ENCODE measurements around the gene CARD9.

Gene CARD9

GRCh38 chr9:136343121-136343883 is 30.2 kb downstream of the CARD9 start:
- in situ Hi-C loops (cut with HindIII; ENCODE audit: low pct_ligation_motif_present, low pct_unique_long_range_greater_than_20kb, low sequenced_read_pairs) = no loop called here
- no peak for DNase-seq

GRCh38 chr9:136342181-136343120 is 31.0 kb downstream of the CARD9 start:
- no peak for DNase-seq
- in situ Hi-C loops (cut with HindIII; ENCODE audit: low pct_ligation_motif_present, low pct_unique_long_range_greater_than_20kb, low sequenced_read_pairs) = no loop called here

GRCh38 chr9:136341769-136342168 is 31.7 kb downstream of the CARD9 start:
- in situ Hi-C loops (cut with HindIII; ENCODE audit: low pct_ligation_motif_present, low pct_unique_long_range_greater_than_20kb, low sequenced_read_pairs) = no loop called here
- no peak for DNase-seq

GRCh38 chr9:136341042-136341655 is 32.3 kb downstream of the CARD9 start:
- no peak for DNase-seq
- in situ Hi-C loops (cut with HindIII; ENCODE audit: low pct_ligation_motif_present, low pct_unique_long_range_greater_than_20kb, low sequenced_read_pairs) = no loop called here

GRCh38 chr9:136340356-136341041 is 33.0 kb downstream of the CARD9 start:
- in situ Hi-C loops (cut with HindIII; ENCODE audit: low pct_ligation_motif_present, low pct_unique_long_range_greater_than_20kb, low sequenced_read_pairs) = no loop called here
- DNase-seq = no peak

GRCh38 chr9:136339958-136340310 is 33.5 kb downstream of the CARD9 start:
- in situ Hi-C loops (cut with HindIII; ENCODE audit: low pct_ligation_motif_present, low pct_unique_long_range_greater_than_20kb, low sequenced_read_pairs) = no loop called here
- DNase-seq = no peak

- peak; percentile 55 for DNase-seq
- in situ Hi-C loops (cut with HindIII; ENCODE audit: low pct_ligation_motif_present, low pct_unique_long_range_greater_than_20kb, low sequenced_read_pairs) = no loop called here
Observed at GRCh38 chr9:136339173-136339957, 34.1 kb downstream of the CARD9 start.

- in situ Hi-C loops (cut with HindIII; ENCODE audit: low pct_ligation_motif_present, low pct_unique_long_range_greater_than_20kb, low sequenced_read_pairs) = no loop called here
- no peak for DNase-seq
Observed at GRCh38 chr9:136338511-136338910, 35.0 kb downstream of the CARD9 start.

- no peak for DNase-seq
- in situ Hi-C loops (cut with HindIII; ENCODE audit: low pct_ligation_motif_present, low pct_unique_long_range_greater_than_20kb, low sequenced_read_pairs) = no loop called here
Observed at GRCh38 chr9:136337416-136338395, 35.8 kb downstream of the CARD9 start.

GRCh38 chr9:136336881-136337280 is 36.6 kb downstream of the CARD9 start:
- no peak for DNase-seq
- in situ Hi-C loops (cut with HindIII; ENCODE audit: low pct_ligation_motif_present, low pct_unique_long_range_greater_than_20kb, low sequenced_read_pairs) = no loop called here

- in situ Hi-C loops (cut with HindIII; ENCODE audit: low pct_ligation_motif_present, low pct_unique_long_range_greater_than_20kb, low sequenced_read_pairs) = no loop called here
- no peak for DNase-seq
Observed at GRCh38 chr9:136336156-136336870, 37.2 kb downstream of the CARD9 start.

GRCh38 chr9:136335296-136336155 is 37.9 kb downstream of the CARD9 start:
- no peak for DNase-seq
- in situ Hi-C loops (cut with HindIII; ENCODE audit: low pct_ligation_motif_present, low pct_unique_long_range_greater_than_20kb, low sequenced_read_pairs) = no loop called here

GRCh38 chr9:136334541-136334940 is 38.9 kb downstream of the CARD9 start:
- DNase-seq = no peak
- in situ Hi-C loops (cut with HindIII; ENCODE audit: low pct_ligation_motif_present, low pct_unique_long_range_greater_than_20kb, low sequenced_read_pairs) = no loop called here

GRCh38 chr9:136333486-136333885 is 40.0 kb downstream of the CARD9 start:
- in situ Hi-C loops (cut with HindIII; ENCODE audit: low pct_ligation_motif_present, low pct_unique_long_range_greater_than_20kb, low sequenced_read_pairs) = no loop called here
- DNase-seq = no peak

- no peak for DNase-seq
- in situ Hi-C loops (cut with HindIII; ENCODE audit: low pct_ligation_motif_present, low pct_unique_long_range_greater_than_20kb, low sequenced_read_pairs) = no loop called here
Observed at GRCh38 chr9:136333045-136333444, 40.4 kb downstream of the CARD9 start.
